HepG2 (cell line): ENCODE measurements around the gene NOSIP.

Experiments
- ARID5B ChIP-seq: IDR thresholded peaks from 2 replicates; pipeline ENCODE4 v1.4.0; 2020; ENCODE audit warnings: mild to moderate bottlenecking, missing genetic modification reagents
- BRD4 ChIP-seq: sonication (generic); formaldehyde crosslinking; IDR thresholded peaks from 2 replicates; pipeline ENCODE4 v1.4.0; 2020; ENCODE audit warnings: missing genetic modification reagents
- CTCF ChIP-seq: sonication (generic); formaldehyde crosslinking; IDR thresholded peaks from 2 replicates; pipeline ENCODE4 v1.5.0; 2020; ENCODE audit warnings: mild to moderate bottlenecking, missing genetic modification reagents, moderate library complexity
- EZH2 ChIP-seq: conservative IDR thresholded peaks from 2 replicates; pipeline ENCODE4 v1.6.1; 2012; ENCODE audit warnings: mild to moderate bottlenecking, low read depth, low read length, moderate library complexity
- HCFC1 ChIP-seq: fragments of 150-350 bp; IDR thresholded peaks from 2 replicates; pipeline ENCODE4 v1.6.1; 2014; ENCODE audit warnings: low read depth, low read length
- MAFF ChIP-seq: IDR thresholded peaks from 2 replicates; pipeline ENCODE4 v1.6.1; 2011; ENCODE audit warnings: low read depth, low read length, improper control_type of control experiment
- NBN ChIP-seq: fragments of 450-650 bp; conservative IDR thresholded peaks from 2 replicates; pipeline ENCODE4 v1.6.1; 2017
- NFE2L1 ChIP-seq: sonication (generic); formaldehyde crosslinking; IDR thresholded peaks from 2 replicates; pipeline ENCODE4 v1.4.0; 2020; ENCODE audit warnings: missing genetic modification reagents, mild to moderate bottlenecking, borderline replicate concordance
- RBAK ChIP-seq: sonication (generic); formaldehyde crosslinking; IDR thresholded peaks from 2 replicates; pipeline ENCODE4 v1.5.1; 2020; ENCODE audit warnings: mild to moderate bottlenecking, missing genetic modification reagents
- TBX3 ChIP-seq: fragments of 450-650 bp; IDR thresholded peaks from 2 replicates; pipeline ENCODE4 v1.6.1; 2017; ENCODE audit warnings: antibody characterized with exemption, mild to moderate bottlenecking, inconsistent platforms, borderline replicate concordance
- ZBTB21 ChIP-seq: sonication (generic); formaldehyde crosslinking; IDR thresholded peaks from 2 replicates; pipeline ENCODE4 v1.4.0; 2020; ENCODE audit warnings: missing genetic modification reagents
- ZBTB43 ChIP-seq: sonication (generic); formaldehyde crosslinking; conservative IDR thresholded peaks from 2 replicates; pipeline ENCODE4 v1.4.0; 2020; ENCODE audit warnings: missing genetic modification reagents
- ZNF557 ChIP-seq: sonication (generic); formaldehyde crosslinking; IDR thresholded peaks from 2 replicates; pipeline ENCODE4 v1.4.0; 2020; ENCODE audit warnings: missing genetic modification reagents

GRCh38 chr19:49551531-49551930, 28.8 kb downstream of the NOSIP start:
- TF ChIP-seq CTCF (CRISPR knock-in tag): no peak
- TF ChIP-seq TBX3: no peak
- no peak for TF ChIP-seq ARID5B (CRISPR knock-in tag)
- TF ChIP-seq MAFF: no peak
- no peak for TF ChIP-seq ZNF557 (CRISPR knock-in tag)
- no peak for TF ChIP-seq RBAK (CRISPR knock-in tag)
- no peak for TF ChIP-seq HCFC1
- no peak for TF ChIP-seq ZBTB43
- TF ChIP-seq EZH2: no peak
- no peak for TF ChIP-seq BRD4 (CRISPR knock-in tag)
- TF ChIP-seq NBN: no peak
- no peak for TF ChIP-seq ZBTB21 (CRISPR knock-in tag)
- no peak for TF ChIP-seq NFE2L1 (CRISPR knock-in tag)
